H1 (cell line): ENCODE measurements around the gene ACE. TPM values are rescaled to one million over a fixed set of nuclear protein-coding genes. Genes with fewer than 3 reads are reported as not detected.

Source experiments
- ATF2 ChIP-seq: IDR thresholded peaks from 2 replicates; pipeline ENCODE4 v1.6.1; 2012; ENCODE audit warnings: low read length, inconsistent platforms
- BACH1 ChIP-seq: IDR thresholded peaks from 2 replicates; pipeline ENCODE4 v1.6.1; 2012; ENCODE audit warnings: low read length, improper control_type of control experiment
- CHD1 ChIP-seq: IDR thresholded peaks from 2 replicates; pipeline ENCODE4 v1.6.1; 2012; ENCODE audit warnings: low read depth, low read length, improper control_type of control experiment
- CTBP2 ChIP-seq: IDR thresholded peaks from 2 replicates; pipeline ENCODE4 v1.7.0; 2011; ENCODE audit warnings: borderline replicate concordance, mild to moderate bottlenecking, moderate library complexity, mixed read lengths, low read length; ENCODE audit not compliant: insufficient read depth, insufficient read length
- GTF2F1 ChIP-seq: IDR thresholded peaks from 2 replicates; pipeline ENCODE4 v1.6.1; 2012; ENCODE audit warnings: low read depth, low read length, improper control_type of control experiment, borderline replicate concordance
- JUND ChIP-seq: IDR thresholded peaks from 2 replicates; pipeline ENCODE4 v1.6.1; 2011; ENCODE audit warnings: mild to moderate bottlenecking, improper control_type of control experiment, low read length
- NANOG ChIP-seq: IDR thresholded peaks from 2 replicates; pipeline ENCODE4 v1.6.1; 2011; ENCODE audit warnings: low read length, low read depth, mild to moderate bottlenecking, inconsistent platforms; ENCODE audit not compliant: insufficient read depth, poor library complexity, severe bottlenecking
- POLR2A ChIP-seq, 2 experiments: IDR thresholded peaks; 1 replicate in 1 of 2; 2 replicates in 1 of 2; pipeline ENCODE4 v1.6.1; 2011; ENCODE audit warnings: low read depth in 2 of 2, low read length in 2 of 2, mild to moderate bottlenecking in 2 of 2; ENCODE audit errors: control extremely low read depth in 1 of 2
- POU5F1 ChIP-seq: IDR thresholded peaks from 2 replicates; pipeline ENCODE4 v1.6.1; 2011; ENCODE audit warnings: low read depth, mild to moderate bottlenecking, low read length, moderate library complexity
- RAD21 ChIP-seq, 2 experiments: IDR thresholded peaks in 1 of 2; conservative IDR thresholded peaks in 1 of 2; 2 replicates each; pipeline ENCODE4 v1.6.1; 2011; ENCODE audit warnings: low read depth in 2 of 2, low read length in 2 of 2, improper control_type of control experiment in 1 of 2, inconsistent platforms in 1 of 2, mild to moderate bottlenecking in 1 of 2, moderate library complexity in 1 of 2
- RNF2 ChIP-seq: fragments of 200-900, 300-1000 bp; sonication (generic); IDR thresholded peaks from 2 replicates; pipeline ENCODE4 v1.7.1; 2016; ENCODE audit warnings: borderline replicate concordance, low read depth, mild to moderate bottlenecking, antibody characterized with exemption, low read length; ENCODE audit not compliant: poor library complexity, severe bottlenecking; ENCODE audit errors: missing control alignments
- ZNF274 ChIP-seq: IDR thresholded peaks from 2 replicates; pipeline ENCODE4 v1.7.0; 2012; ENCODE audit warnings: low read length, borderline replicate concordance; ENCODE audit errors: extremely low read depth
- polyA plus RNA-seq, 7 experiments: library from polyadenylated mRNA; depleted of rRNA in 3 of 7; stranded (reverse) in 5 of 7; unstranded in 2 of 7; fragments of >200 nt in 5 of 7; fragments of 200-250 nt in 2 of 7; gene quantifications; 1 replicate in 5 of 7; 2 replicates in 1 of 7; 4 replicates in 1 of 7; pipeline versions ENCODE4 v1.2.1 to v1.2.3, GENCODE V29; 2011 to 2013; ENCODE audit warnings: missing spikeins in 2 of 7, mixed read lengths in 2 of 7
- total RNA-seq: library from RNA; stranded (reverse); fragmentation: NEBNext Ultra II Directional; extraction: Animal tissue kit (Norgen Biotek cat#: 25700); gene quantifications from 2 replicates; pipeline ENCODE4 v1.2.1, GENCODE V29; 2021
- TF ChIP-seq, protein P1 (sequence below), 3 experiments: IDR thresholded peaks; 1 replicate in 2 of 3; 2 replicates in 1 of 3; pipeline versions ENCODE4 v1.5.1 to v1.6.1; 2011; ENCODE audit warnings: low read length in 3 of 3, mild to moderate bottlenecking in 3 of 3, inconsistent platforms in 2 of 3, low read depth in 1 of 3, moderate library complexity in 1 of 3; ENCODE audit not compliant: insufficient read depth in 1 of 3; ENCODE audit errors: control extremely low read depth in 1 of 3

Gene ACE
- total and polyA plus RNA-seq, 2 of the 8 experiments (the other 6 are each of a cell fraction or from before 2014, with no cell fraction given) = 2.5 to 5.5 TPM

- TF ChIP-seq POU5F1 (no peak), BACH1 (no peak), ZNF274 (no peak), RAD21 (IDR thresholded peaks at IDR 0.05 in 1 of 2, conservative IDR thresholded peaks at IDR 0.05 in 1 of 2; ENCODE audit: low read depth in 2 of 2, low read length in 2 of 2) (peak; percentile 30 to 33; a peak in 3 of 4 replicates), ATF2 (no peak), POLR2A (IDR thresholded peaks at IDR 0.05; ENCODE audit: control extremely low read depth in 1 of 2, low read depth in 2 of 2, low read length in 2 of 2) (no peak), NANOG (no peak), RNF2 (no peak), CTBP2 (no peak), GTF2F1 (no peak), JUND (no peak), CHD1 (no peak)
- TF ChIP-seq, protein P1, sequence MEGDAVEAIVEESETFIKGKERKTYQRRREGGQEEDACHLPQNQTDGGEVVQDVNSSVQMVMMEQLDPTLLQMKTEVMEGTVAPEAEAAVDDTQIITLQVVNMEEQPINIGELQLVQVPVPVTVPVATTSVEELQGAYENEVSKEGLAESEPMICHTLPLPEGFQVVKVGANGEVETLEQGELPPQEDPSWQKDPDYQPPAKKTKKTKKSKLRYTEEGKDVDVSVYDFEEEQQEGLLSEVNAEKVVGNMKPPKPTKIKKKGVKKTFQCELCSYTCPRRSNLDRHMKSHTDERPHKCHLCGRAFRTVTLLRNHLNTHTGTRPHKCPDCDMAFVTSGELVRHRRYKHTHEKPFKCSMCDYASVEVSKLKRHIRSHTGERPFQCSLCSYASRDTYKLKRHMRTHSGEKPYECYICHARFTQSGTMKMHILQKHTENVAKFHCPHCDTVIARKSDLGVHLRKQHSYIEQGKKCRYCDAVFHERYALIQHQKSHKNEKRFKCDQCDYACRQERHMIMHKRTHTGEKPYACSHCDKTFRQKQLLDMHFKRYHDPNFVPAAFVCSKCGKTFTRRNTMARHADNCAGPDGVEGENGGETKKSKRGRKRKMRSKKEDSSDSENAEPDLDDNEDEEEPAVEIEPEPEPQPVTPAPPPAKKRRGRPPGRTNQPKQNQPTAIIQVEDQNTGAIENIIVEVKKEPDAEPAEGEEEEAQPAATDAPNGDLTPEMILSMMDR (IDR thresholded peaks at IDR 0.05; ENCODE audit: control extremely low read depth in 1 of 3, insufficient read depth in 1 of 3, low read depth in 1 of 3, low read length in 3 of 3) = peak; percentile 8 to 44 (median 41); a peak in 3 of 4 replicates
- TF ChIP-seq, all 59 proteins: peak for 3
Observed at GRCh38 chr17:63490329-63490728, 13.5 kb downstream of the ACE start (continued).
